HepG2 (cell line): Measurements from ENCODE around the gene CLEC18C. TPM values are rescaled to one million over a fixed set of nuclear protein-coding genes. Genes with fewer than 3 reads are reported as not detected.
"Not testable (repeated sequence)": the region's sequence is repeated elsewhere in the genome, so short reads cannot be mapped to it uniquely, and the experiment has no call there.

Source experiments
- ATAC-seq: fragments of 200-7000 bp; cut with Tn5 transposase; 3 replicates; pipeline ENCODE4 v1.9.1; 2020; ENCODE audit warnings: mild to moderate bottlenecking, moderate library complexity
- BruUV-seq: library from RNA; stranded (reverse); fragments of 400-500 nt; replicated peaks from 2 replicates; lab custom pipeline; 2021; lab: Mats Ljungman, UMichigan
- CTCF ChIA-PET: fragments of 300-600 bp; formaldehyde crosslinking; extraction: SDS; loops from one replicate; lab custom pipeline; 2021; ENCODE audit warnings: low total read pairs, inconsistent platforms, low intra/inter-chr PET ratio; lab: Yijun Ruan, JAX
- POLR2A ChIA-PET: fragments of 350-600 bp; sonication (Branson Sonifier 250); formaldehyde crosslinking; loops from one replicate; lab custom pipeline; 2020; ENCODE audit warnings: antibody characterized with exemption, inconsistent platforms; lab: Yijun Ruan, JAX
- DNase-seq: peaks from one replicate; pipeline ENCODE4 v3.0.0-alpha.2; 2015; ENCODE audit warnings: low spot score
- FAIRE-seq: peaks from 3 replicates; lab custom pipeline; 2011; peaks lifted over from hg19 to GRCh38; lab: Jason Lieb, UNC
- H2AFZ ChIP-seq: one replicate; pipeline ENCODE4 v1.6.1; 2011; ENCODE audit warnings: low read length, inconsistent platforms
- H3K27ac ChIP-seq: fragments of 300-600 bp; 3 replicates; pipeline ENCODE4 v1.8.0; 2011; ENCODE audit warnings: mixed run types, mild to moderate bottlenecking, mixed read lengths, low read length, inconsistent platforms; ENCODE audit not compliant: insufficient read depth; ENCODE audit errors: extremely low read length
- H3K27me3 ChIP-seq, 2 experiments: fragments of 200-600 bp in 1 of 2; 2 replicates in 1 of 2; 3 replicates in 1 of 2; pipeline versions ENCODE4 v1.6.0 to v1.8.0; 2011; ENCODE audit warnings: low read length in 2 of 2, mild to moderate bottlenecking in 2 of 2, moderate library complexity in 2 of 2, inconsistent platforms in 1 of 2; ENCODE audit not compliant: insufficient read depth in 2 of 2, control insufficient read depth in 1 of 2
- H3K36me3 ChIP-seq, 2 experiments: fragments of 200-600 bp in 1 of 2; replicated peaks in 1 of 2; 2 replicates in 1 of 2; 3 replicates in 1 of 2; pipeline versions ENCODE4 v1.5.1 to v1.8.0; 2011; ENCODE audit warnings: low read length in 2 of 2, inconsistent platforms in 1 of 2; ENCODE audit not compliant: insufficient read depth in 2 of 2, control insufficient read depth in 1 of 2
- H3K4me1 ChIP-seq: 2 replicates; pipeline ENCODE4 v1.5.1; 2012; ENCODE audit warnings: low read length, inconsistent platforms; ENCODE audit not compliant: insufficient read depth
- H3K4me2 ChIP-seq: 2 replicates; pipeline ENCODE4 v1.6.0; 2011; ENCODE audit warnings: low read depth, low read length, inconsistent platforms
- H3K4me3 ChIP-seq, 3 experiments: fragments of 200-600 bp in 1 of 3; sonication (generic), shearing (Covaris generic) in 1 of 3; replicated peaks in 1 of 3; 2 replicates each; pipeline ENCODE4 v1.5.1; 2011 to 2016; ENCODE audit warnings: low read length in 3 of 3, inconsistent platforms in 2 of 3, low read depth in 2 of 3, mild to moderate bottlenecking in 2 of 3, control low read depth in 1 of 3, mixed read lengths in 1 of 3; ENCODE audit not compliant: insufficient read depth in 1 of 3
- H3K79me2 ChIP-seq: one replicate; pipeline ENCODE4 v1.6.1; 2011; ENCODE audit warnings: low read length, inconsistent platforms; ENCODE audit not compliant: insufficient read depth
- H3K9ac ChIP-seq: 2 replicates; pipeline ENCODE4 v1.6.0; 2011; ENCODE audit warnings: mild to moderate bottlenecking, low read depth, low read length, inconsistent platforms; ENCODE audit not compliant: insufficient read depth
- H3K9me3 ChIP-seq: 2 replicates; pipeline ENCODE4 v1.5.1; 2012; ENCODE audit warnings: mild to moderate bottlenecking, low read length
- H4K20me1 ChIP-seq: 2 replicates; pipeline ENCODE4 v1.6.0; 2011; ENCODE audit warnings: inconsistent platforms, mild to moderate bottlenecking, low read length, moderate library complexity; ENCODE audit not compliant: insufficient read depth
- HDAC2 ChIP-seq: sonication (generic); formaldehyde crosslinking; IDR thresholded peaks from 2 replicates; pipeline ENCODE4 v1.4.0; 2020; ENCODE audit warnings: missing genetic modification reagents
- WGBS: methylation state at CpG from one replicate; pipeline ENCODE4 v1.1.6; 2017; ENCODE audit warnings: low lambda C conversion rate; 5-methylcytosine and 5-hydroxymethylcytosine counted together
- in situ Hi-C: cut with HindIII; loops from 2 replicates; pipeline ENCODE4 v1.10.0; 2017; ENCODE audit warnings: low pct_unique_long_range_greater_than_20kb; ENCODE audit not compliant: extremely low pct_ligation_motif_present
- intact Hi-C: fragments of 100-400 bp; cut with micrococcal nuclease; formaldehyde crosslinking; loops from one replicate; pipeline ENCODE4 v1.10.0; 2022; ENCODE audit not compliant: unreplicated experiment
- polyA plus RNA-seq, 8 experiments: library from polyadenylated mRNA; depleted of rRNA in 3 of 8; stranded (reverse) in 7 of 8; unstranded in 1 of 8; fragments of >200 nt; fragmentation: Illumina TruSeq in 4 of 8; extraction: Trizol in 4 of 8; gene quantifications; 2 replicates each; pipeline versions ENCODE4 v1.2.1 to v1.2.3, GENCODE V29; 2011 to 2016; ENCODE audit warnings: low read depth in 4 of 8, missing spikeins in 1 of 8, mixed read lengths in 1 of 8; ENCODE audit not compliant: insufficient read depth in 1 of 8
- total RNA-seq, 5 experiments: library from RNA; depleted of rRNA; stranded (reverse); fragments of >200 nt; fragmentation: Illumina TruSeq; extraction: Trizol; gene quantifications; 2 replicates each; pipeline ENCODE4 v1.2.3, GENCODE V29; 2016; ENCODE audit warnings: low read depth in 1 of 5
- TF ChIP-seq, protein P1 (sequence below): sonication (generic); formaldehyde crosslinking; IDR thresholded peaks from 2 replicates; pipeline ENCODE4 v1.9.0; 2021; ENCODE audit warnings: missing genetic modification reagents, borderline replicate concordance
- TF ChIP-seq, protein P2 (sequence below): sonication (generic); formaldehyde crosslinking; IDR thresholded peaks from 2 replicates; pipeline ENCODE4 v1.5.1; 2020; ENCODE audit warnings: missing genetic modification reagents, mild to moderate bottlenecking, borderline replicate concordance

The CLEC18C gene
- total and polyA plus RNA-seq, 2 of the 13 experiments (the other 11 are each of a cell fraction or from before 2014, with no cell fraction given) = 0.15 to 0.29 TPM

DNA sequence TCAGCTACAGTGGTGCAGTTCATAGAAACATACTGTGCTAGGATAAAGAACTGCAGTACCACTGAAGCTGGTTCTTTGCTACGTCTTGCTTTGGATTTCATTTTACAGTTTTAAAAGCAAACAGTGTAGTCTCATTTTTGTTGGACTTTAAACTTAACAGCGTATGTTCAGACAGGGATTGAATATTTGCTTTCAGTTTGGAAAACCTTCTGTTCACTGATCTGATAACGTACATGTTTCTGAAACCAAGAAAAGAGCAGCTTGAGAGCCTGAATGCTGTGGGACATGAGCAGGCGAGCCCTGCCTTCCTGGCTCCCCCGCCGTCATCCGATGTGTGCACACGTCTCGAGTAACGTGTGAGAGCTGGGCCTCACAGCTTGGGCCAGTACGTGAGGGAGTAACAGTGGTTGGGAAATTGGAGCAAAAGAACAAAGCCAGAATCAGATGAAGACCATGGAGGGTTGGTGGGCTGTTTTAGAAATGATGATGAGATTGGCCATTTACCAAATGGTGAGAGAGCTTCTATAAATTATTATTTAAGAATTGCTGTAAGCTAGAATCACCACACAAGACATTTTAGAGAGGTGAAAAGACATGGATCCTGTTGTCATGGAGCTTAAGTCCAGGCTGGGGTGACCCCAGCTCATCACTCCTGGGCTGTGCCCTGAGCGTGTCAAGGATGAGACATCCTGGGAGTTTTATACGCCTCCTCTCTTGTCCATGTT lies 20.8 kb upstream of the CLEC18C start (continued):
- TF ChIP-seq, protein P1, sequence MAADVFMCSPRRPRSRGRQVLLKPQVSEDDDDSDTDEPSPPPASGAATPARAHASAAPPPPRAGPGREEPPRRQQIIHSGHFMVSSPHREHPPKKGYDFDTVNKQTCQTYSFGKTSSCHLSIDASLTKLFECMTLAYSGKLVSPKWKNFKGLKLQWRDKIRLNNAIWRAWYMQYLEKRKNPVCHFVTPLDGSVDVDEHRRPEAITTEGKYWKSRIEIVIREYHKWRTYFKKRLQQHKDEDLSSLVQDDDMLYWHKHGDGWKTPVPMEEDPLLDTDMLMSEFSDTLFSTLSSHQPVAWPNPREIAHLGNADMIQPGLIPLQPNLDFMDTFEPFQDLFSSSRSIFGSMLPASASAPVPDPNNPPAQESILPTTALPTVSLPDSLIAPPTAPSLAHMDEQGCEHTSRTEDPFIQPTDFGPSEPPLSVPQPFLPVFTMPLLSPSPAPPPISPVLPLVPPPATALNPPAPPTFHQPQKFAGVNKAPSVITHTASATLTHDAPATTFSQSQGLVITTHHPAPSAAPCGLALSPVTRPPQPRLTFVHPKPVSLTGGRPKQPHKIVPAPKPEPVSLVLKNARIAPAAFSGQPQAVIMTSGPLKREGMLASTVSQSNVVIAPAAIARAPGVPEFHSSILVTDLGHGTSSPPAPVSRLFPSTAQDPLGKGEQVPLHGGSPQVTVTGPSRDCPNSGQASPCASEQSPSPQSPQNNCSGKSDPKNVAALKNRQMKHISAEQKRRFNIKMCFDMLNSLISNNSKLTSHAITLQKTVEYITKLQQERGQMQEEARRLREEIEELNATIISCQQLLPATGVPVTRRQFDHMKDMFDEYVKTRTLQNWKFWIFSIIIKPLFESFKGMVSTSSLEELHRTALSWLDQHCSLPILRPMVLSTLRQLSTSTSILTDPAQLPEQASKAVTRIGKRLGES (CRISPR knock-in tag) = no peak
- TF ChIP-seq, protein P2, sequence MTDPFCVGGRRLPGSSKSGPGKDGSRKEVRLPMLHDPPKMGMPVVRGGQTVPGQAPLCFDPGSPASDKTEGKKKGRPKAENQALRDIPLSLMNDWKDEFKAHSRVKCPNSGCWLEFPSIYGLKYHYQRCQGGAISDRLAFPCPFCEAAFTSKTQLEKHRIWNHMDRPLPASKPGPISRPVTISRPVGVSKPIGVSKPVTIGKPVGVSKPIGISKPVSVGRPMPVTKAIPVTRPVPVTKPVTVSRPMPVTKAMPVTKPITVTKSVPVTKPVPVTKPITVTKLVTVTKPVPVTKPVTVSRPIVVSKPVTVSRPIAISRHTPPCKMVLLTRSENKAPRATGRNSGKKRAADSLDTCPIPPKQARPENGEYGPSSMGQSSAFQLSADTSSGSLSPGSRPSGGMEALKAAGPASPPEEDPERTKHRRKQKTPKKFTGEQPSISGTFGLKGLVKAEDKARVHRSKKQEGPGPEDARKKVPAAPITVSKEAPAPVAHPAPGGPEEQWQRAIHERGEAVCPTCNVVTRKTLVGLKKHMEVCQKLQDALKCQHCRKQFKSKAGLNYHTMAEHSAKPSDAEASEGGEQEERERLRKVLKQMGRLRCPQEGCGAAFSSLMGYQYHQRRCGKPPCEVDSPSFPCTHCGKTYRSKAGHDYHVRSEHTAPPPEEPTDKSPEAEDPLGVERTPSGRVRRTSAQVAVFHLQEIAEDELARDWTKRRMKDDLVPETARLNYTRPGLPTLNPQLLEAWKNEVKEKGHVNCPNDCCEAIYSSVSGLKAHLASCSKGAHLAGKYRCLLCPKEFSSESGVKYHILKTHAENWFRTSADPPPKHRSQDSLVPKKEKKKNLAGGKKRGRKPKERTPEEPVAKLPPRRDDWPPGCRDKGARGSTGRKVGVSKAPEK = peak; percentile 83; the same call in 1 of the 2 replicates
- TF ChIP-seq HDAC2 (CRISPR knock-in tag) = peak; percentile 82
- TF ChIP-seq, all 625 proteins: peak for 190

DNA sequence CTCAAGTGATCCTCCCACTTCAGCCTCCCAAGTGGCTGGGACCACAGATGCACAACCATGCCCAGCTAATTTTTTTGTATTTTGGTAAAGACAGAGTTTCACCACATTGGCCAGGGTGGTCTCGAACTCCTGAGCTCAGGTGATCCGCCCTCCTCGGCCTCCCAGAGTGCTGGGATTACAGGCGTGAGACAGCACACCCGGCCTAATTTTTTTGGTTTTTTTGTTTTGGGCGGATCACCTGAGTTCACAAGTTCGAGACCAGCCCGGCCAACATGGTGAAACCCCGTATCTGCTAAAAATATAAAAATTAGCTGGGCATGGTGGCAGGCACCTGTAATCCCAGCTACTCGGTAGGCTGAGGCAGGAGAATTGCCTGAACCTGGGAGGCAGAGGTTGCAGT lies 18.9 kb upstream of the CLEC18C start:
- POLR2A ChIA-PET, H3K9me3 ChIP-seq, in situ Hi-C loops, H3K4me2 ChIP-seq, H3K79me2 ChIP-seq, DNase-seq, CTCF ChIA-PET, H4K20me1 ChIP-seq, H3K9ac ChIP-seq, H2AFZ ChIP-seq, BruUV-seq, ATAC-seq, H3K4me3 ChIP-seq, H3K27ac ChIP-seq, H3K27me3 ChIP-seq, FAIRE-seq: not testable (repeated sequence)
- intact Hi-C loops = loop anchor here (5.0 to 10.0 kb wide), 2 partner anchors 90 to 98 kb away; partner anchors contain the start of gene EXOSC6
- WGBS = 98% methylated on average over 10 of the region's 10 CpGs
- Histone ChIP-seq H3K36me3 (peaks cover 12 to 57% of the 10 kb centered on the region in 2 experiments), H3K4me1 (peaks cover 64% of the 10 kb centered on the region)
